ENCODE data around the gene AIFM2.

GRCh38 chr10:70117646-70118045 is 15.0 kb downstream of the AIFM2 start:
- TF ChIP-seq CTCF (conservative IDR thresholded peaks at IDR 0.05 in 1 of 2, IDR thresholded peaks at IDR 0.05 in 1 of 2; ENCODE audit: low read depth in 1 of 2, low read length in 2 of 2) (no peak), EZH2 (IDR thresholded peaks at IDR 0.05; ENCODE audit: low read length, missing control alignments) (no peak)
